HS-5 (cell line): ENCODE data around the gene VSTM4.

Experiments used
- DNase-seq: peaks from one replicate; pipeline ENCODE4 v3.0.0-alpha.2; 2012; ENCODE audit warnings: low read depth

VSTM4 gene

DNA sequence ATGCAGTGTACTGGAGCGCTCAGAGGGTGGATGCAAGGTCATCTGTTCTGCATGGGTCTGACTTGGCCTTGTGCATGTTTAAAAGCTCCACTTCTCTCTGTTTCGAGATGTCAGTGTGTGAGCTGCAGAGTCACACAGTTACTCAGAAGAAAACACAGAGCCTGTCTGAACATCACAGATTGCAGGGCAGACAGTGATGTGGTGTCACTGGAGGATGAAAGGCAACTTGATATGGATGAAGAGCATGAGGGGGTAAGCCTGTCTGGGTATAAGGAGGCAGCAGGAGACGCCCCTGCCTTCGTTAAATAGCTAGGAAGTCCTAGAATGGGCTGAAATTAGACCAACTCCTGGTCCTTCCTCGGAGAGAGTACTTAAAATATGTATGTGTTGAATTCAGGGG lies 108.2 kb downstream of the VSTM4 start:
- no peak for DNase-seq

- DNase-seq, result no peak
Observed at GRCh38 chr10:49005270-49005669, 110.1 kb downstream of the VSTM4 start.

DNA sequence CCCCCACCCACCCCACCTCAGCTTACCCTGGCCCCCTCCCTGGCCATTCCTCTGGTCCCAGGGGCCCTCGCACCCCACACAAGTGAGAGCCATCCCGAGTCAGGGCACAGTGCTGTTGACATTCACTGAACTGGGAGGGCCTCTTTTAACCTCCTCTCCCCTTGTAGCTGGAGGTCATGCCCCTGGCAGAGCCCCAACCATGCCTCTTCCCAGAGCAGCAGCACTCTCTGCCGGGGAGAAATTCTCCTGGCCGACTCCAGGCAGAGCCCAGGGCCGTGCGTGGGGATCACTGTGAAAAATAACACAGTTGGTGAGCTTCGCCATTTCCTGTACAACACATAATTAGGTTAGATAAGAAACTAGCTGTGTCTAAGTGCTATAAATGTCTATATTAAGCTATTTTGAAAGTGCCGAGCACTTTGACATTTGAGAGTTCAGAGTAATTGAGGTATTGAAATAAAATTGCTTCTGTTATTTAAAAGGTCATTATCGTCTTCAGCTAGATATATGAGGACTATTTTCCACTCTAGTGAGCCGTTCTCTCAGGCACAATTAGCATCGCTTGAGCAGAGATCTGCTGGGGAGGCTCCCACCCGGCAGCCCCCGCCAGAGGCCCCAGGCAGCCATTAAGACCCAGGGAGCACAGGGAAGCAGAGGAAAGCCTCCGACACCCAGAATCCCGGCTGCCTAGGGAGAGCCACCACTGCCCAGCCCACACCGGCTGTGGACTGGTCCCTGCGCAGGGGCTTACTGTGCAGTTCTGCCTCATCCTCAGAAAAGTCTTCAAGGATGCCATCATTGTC lies 113.3 kb downstream of the VSTM4 start:
- no peak for DNase-seq

GRCh38 chr10:49001402-49001801 lies 113.9 kb downstream of the VSTM4 start:
- DNase-seq, result no peak

DNA sequence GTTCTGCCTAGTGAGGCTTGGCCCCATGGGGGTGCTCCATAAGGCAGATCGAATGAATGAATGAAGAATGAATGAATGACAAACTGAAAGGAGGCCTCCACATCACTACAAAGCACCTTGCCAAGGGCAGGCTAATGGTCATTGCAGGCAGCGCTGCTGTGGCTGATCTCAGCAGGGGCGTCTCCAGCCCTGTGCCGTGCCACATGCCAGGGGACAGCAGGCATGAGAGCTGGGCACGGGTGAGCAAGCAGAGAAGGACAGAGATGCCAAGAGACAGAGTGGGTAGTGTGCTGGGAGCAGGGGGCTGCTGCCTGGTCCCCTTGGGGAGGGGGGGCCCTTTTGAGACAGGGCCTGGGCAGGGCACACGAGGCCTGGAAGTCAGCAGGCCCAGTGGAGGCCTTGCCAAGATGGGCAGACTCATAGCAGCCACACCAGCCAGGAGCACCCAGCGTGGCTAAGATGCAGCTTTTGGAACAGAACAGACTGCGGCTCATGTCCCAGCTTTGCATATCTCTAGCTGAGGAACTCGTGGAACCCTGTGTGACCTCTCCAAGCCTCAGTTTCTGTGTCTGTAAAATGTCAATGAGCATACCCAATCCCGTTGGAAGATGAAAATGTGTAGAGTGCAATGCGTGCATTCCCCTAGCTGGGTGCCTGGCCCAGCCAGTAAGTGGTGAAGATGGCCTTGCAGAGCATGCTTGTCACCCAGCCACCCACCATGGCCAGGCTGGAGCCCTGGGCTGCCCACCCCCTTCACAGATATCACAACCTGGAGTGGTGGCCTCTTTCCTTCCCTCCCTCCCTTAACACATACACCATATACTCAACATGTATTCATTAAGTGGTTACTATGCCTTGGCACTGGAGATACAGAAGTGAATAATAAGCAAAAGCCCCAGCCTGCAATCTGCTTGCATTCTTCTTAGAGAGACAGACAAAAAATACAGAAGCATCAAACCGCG lies 114.6 kb downstream of the VSTM4 start:
- DNase-seq, result no peak

- DNase-seq, result no peak
Observed at GRCh38 chr10:48999346-48999745, 116.0 kb downstream of the VSTM4 start.

GRCh38 chr10:48996329-48996728 lies 119.0 kb downstream of the VSTM4 start:
- no peak for DNase-seq

- no peak for DNase-seq
Observed at GRCh38 chr10:48993627-48994026, 121.7 kb downstream of the VSTM4 start.

- no peak for DNase-seq
Observed at GRCh38 chr10:48990226-48990625, 125.1 kb downstream of the VSTM4 start.

DNA sequence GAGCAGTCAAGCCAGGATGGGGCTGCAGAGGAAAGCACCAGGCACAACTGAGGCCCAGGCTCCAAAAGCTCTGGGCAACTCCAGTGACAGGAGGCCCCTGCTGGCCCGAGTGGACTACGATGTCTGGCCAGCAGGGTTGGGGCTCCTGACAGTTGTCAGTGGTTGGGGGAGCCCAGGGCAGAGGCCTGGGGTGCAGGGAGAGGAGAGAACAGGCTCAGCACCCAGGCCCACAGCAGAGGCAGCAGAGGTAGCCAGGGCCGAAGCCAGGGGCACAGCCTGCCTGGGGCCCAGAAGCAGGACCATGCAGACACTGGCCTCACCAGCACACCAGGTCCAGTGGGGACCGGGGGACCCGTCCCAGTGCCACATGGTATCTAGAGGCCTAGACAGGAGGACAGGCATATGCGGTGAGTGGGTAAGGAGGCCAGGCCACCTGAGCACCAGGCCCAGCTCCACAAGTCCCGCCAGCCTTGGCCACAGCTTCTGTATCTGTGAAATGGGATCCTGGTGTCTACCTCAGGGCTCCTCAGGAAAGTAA lies 129.6 kb downstream of the VSTM4 start:
- DNase-seq, result no peak

- DNase-seq, result no peak
Observed at GRCh38 chr10:48983648-48984351, 131.5 kb downstream of the VSTM4 start.

DNA sequence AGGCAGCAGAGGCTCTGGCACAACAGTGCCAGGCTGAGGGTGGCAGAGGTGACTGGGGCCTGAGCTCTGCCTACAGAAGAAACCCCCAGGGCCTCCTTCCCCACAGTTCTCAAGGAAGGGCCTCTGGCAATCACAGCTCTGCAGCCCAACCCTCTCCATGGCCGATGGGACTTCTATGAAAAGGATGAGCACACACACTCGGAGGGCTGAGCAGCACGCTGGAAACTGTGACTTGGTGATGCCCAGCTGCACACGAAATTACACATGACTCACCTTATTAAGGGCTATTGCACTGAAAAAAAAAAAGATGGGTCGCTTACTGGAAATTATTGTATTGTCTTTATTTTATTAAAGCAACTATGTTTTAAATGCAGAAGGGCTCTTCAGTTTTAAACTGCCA lies 132.7 kb downstream of the VSTM4 start:
- DNase-seq, result no peak

DNA sequence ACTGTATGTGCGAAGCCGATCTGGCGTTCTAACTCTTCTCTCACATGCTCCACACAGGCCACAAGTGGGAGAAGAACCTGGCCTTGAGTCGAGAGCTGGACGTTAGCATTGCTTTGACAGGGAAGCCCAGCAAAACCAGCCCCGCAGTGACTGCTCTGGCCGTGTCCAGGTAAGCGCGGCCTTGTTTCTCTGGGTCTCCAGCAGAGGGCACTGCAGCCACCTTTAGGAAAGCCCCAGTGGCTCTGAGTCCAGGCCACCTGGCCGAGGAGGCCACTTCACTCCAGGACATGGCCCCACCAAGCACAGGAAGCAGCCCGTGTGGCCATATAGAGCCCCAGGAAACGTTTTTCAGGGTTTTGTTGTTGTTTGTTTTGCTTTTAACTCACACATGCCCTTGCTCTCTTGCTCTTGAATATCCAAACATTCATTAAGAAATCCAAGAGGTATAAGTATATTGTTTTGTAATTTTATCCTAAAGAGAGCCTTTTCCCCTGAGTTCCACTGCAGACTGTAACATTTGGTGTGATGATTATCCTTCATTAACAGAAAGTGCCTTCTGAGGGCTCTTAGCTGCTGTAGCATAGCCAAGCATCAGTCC lies 133.9 kb downstream of the VSTM4 start:
- no peak for DNase-seq

DNA sequence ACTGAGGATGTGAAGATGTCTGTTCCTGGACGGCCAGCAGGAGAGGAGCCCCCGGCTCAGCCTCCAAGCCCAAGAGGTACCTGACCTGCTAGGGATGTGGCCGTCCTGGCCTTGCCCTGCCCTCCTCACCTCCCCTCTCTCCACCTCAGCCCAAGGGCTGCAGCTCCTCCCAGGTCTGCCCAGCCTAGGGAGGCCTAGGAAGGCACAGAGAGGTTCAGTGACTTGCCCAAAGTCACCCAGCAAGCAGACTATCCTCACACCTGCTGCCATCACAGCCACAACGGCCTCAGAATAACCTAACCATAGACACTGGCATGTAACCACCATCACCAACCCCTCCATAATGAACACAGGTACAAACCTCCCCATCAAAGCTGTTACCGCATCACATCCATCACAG lies 137.0 kb downstream of the VSTM4 start:
- no peak for DNase-seq

GRCh38 chr10:48976196-48976595 lies 139.1 kb downstream of the VSTM4 start:
- DNase-seq, result no peak

DNA sequence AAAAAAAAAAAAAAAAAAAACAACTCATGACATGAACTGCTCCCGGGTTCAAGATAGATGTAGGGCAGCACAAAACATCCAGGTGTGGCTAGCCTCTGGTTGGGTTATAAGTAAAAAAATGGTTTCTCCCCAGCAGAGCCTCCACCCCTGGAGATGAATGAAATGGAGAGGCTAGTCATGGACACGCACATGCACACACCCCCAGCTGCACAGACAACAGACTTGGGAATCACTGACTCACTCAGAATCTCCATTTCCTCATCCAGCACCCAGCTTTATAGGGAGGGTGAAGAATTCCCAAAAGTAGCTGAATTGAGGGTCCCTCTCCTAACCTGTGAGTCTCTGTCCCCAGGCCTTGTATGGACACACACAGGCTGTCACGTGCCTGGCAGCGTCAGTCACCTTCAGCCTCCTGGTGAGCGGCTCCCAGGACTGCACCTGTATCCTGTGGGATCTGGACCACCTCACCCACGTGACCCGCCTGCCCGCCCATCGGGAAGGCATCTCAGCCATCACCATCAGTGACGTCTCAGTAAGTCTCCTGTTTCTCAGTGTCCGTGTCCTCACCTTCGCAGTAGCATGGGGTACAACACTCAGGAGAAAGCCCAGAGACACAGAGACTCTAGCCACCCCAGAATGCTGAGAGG lies 140.7 kb downstream of the VSTM4 start:
- no peak for DNase-seq

- no peak for DNase-seq
Observed at GRCh38 chr10:48973065-48973464, 142.3 kb downstream of the VSTM4 start.

- DNase-seq, result no peak
Observed at GRCh38 chr10:48970654-48971053, 144.7 kb downstream of the VSTM4 start.

DNA sequence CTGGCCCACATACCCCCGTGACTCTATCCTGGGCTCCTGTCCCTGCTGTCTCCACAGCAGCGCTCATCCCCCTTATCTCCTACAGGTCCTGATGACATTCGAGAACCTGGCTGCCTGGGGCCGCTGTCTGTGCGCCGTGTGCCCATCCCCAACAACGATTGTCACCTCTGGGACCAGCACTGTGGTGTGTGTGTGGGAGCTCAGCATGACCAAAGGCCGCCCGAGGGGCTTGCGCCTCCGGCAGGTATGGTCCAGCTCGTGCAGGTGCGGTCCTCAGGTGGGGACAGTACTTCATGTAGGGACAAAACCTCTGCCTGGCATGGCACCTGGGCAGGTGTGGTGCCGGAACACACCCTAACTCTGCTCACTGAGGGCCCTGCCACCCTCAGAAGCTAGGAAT lies 145.3 kb downstream of the VSTM4 start:
- no peak for DNase-seq

DNA sequence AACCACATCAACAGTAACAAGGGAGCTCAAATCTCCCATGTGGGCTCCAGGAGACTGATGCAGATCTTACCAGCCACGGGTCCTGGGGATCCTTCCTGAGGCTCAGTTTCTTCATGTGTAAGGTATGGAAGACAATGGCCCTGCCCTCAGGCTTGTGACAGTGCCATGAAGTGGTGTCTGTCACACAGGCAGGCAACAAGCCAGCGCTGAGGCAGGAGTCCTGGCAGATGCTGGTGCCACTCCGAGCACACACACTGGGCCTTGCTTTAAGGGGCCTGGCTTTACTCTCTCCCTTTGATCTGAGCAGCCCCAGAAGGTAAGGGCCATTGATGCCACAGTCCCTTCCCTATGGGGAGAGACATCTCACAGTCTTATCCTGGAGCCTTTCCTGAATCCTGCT lies 147.3 kb downstream of the VSTM4 start:
- no peak for DNase-seq

DNA sequence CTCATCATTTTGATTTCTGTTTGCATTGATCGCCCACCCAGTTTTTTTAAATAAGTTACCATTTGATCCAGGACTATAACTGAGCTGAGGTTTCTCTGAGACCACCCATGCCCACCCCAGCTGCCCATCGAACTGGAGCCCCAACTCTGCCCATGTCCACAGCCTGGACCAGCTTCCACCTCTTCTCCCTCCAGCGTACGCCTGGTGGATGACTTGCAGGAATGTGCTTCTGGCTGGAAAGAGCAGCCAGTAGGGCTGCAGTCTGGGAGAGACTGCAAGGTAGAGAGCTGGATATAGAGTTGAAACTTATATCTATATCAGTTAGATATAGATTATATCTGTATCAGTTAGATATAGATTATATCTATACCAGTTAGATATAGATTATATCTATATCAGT lies 149.9 kb downstream of the VSTM4 start:
- no peak for DNase-seq
